Measurements from ENCODE around the gene THRB.
A peak's percentile ranks its signal among the peaks of the same experiment; 100 is the strongest.

Gene THRB

GRCh38 chr3:24240306-24240705, 254.3 kb downstream of the THRB start:
- ATAC-seq (no peak), DNase-seq (ENCODE audit: low spot score in 2 of 2) (no peak)
- Mint-ChIP-seq H3K9me3 (no peaks in the 10 kb centered on the region), H3K36me3 (no peaks in the 10 kb centered on the region), H3K4me3 (no peak overlapping the region), H3K27ac (no peak overlapping the region), H3K4me1 (peaks cover 2% of the 10 kb centered on the region)

DNA sequence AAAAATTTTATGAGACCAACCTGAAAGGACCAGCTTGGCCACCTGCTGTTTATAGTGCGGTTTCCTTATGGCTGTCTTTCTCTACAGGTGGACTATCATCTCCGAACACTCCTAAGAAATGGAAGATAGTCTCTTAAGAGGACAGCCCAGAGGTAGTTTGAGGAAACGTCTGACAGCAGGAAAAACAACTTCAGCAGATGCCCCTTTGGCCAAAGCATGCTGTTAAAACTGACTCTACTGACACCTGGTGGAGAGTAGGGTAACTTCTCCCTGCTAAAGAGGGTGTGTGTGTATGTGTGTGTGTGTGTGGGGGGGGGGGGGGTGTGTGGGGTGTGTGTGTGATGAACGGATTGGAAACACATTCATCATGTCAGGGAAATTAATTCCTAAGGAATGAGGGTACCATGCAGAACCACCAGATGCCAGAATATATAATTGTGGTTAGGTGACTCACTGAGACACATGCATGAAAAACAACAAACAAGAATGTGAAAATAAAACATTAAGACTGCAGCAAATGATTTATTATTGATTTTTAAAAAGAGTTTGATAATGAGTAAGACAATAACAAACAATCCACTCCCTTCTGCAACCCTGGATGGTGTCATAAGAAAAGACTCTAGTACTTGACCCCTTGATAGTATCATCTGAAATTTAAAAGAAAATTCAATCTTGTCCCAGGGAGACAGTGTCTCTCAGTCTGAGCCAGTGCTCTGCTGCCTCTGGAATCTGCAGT, 256.5 kb downstream of the THRB start:
- no peak overlapping the region for H3K4me3 Mint-ChIP-seq
- peaks cover 7% of the 10 kb centered on the region for H3K4me1 Mint-ChIP-seq
- no peaks in the 10 kb centered on the region for H3K9me3 Mint-ChIP-seq
- peak; percentile 66 for ATAC-seq
- peak; percentile 5 to 57 for DNase-seq (ENCODE audit: low spot score in 2 of 2)
- H3K36me3 Mint-ChIP-seq = no peaks in the 10 kb centered on the region
- H3K27ac Mint-ChIP-seq = no peak overlapping the region

DNA sequence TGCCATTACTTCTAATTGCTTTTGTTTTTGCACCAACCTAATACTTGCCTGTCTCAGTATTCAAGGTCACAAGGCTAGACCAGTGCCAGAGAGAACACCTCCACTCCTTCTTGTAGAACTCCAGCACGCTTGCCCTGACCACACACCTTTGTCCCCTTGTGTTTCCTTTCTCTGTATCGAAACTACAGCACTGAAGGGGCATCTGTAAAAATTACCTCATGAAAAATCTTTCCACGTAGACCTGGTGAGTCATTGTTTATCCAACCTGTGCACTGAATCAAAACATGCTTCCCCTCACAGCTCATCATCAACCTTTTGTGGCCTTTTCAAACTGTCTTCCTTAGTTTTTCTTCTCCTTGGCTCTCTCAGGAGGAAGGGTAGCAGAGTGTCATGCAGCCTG, 259.5 kb downstream of the THRB start:
- Mint-ChIP-seq H3K9me3 (no peaks in the 10 kb centered on the region), H3K27ac (no peak overlapping the region), H3K4me1 (peaks cover 7% of the 10 kb centered on the region), H3K4me3 (no peak overlapping the region), H3K36me3 (no peaks in the 10 kb centered on the region)
- ATAC-seq (no peak), DNase-seq (ENCODE audit: low spot score in 2 of 2) (no peak)

- ATAC-seq (no peak), DNase-seq (ENCODE audit: low spot score in 2 of 2) (no peak)
- H3K9me3 Mint-ChIP-seq = no peaks in the 10 kb centered on the region
- H3K4me1 Mint-ChIP-seq = peaks cover 7% of the 10 kb centered on the region
- no peaks in the 10 kb centered on the region for H3K36me3 Mint-ChIP-seq
- H3K4me3 Mint-ChIP-seq = no peak overlapping the region
- H3K27ac Mint-ChIP-seq = no peak overlapping the region
Observed at GRCh38 chr3:24232784-24233183, 261.9 kb downstream of the THRB start.

GRCh38 chr3:24229468-24230221, 265.0 kb downstream of the THRB start:
- H3K4me3 Mint-ChIP-seq = no peak overlapping the region
- no peak for DNase-seq (ENCODE audit: low spot score in 2 of 2)
- H3K27ac Mint-ChIP-seq = no peak overlapping the region
- H3K9me3 Mint-ChIP-seq = no peaks in the 10 kb centered on the region
- H3K4me1 Mint-ChIP-seq = no peaks in the 10 kb centered on the region
- H3K36me3 Mint-ChIP-seq = no peaks in the 10 kb centered on the region
- peak; percentile 18 for ATAC-seq

DNA sequence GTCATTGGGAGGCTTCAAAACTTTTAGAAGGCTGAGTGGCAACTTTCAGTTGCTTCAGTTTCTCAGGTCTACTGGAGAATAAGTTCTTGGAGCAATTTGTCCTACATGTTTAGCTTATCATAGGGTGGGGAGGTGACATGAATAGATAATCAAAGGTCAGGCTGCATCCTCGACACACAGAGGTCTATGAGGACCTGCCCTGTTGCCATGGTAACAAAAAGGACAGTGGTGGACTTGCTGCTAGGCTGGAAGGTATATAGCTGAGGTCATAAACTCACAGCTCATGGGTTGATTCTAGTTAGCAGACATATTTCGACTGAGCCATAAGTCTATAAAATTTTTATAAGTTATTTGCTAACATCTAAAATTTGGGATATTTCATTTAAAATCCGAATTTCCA, 267.0 kb downstream of the THRB start:
- ATAC-seq (no peak), DNase-seq (ENCODE audit: low spot score in 2 of 2) (no peak)
- H3K36me3 Mint-ChIP-seq = no peaks in the 10 kb centered on the region
- no peaks in the 10 kb centered on the region for H3K9me3 Mint-ChIP-seq
- H3K4me1 Mint-ChIP-seq = no peaks in the 10 kb centered on the region
- H3K4me3 Mint-ChIP-seq = no peak overlapping the region
- no peak overlapping the region for H3K27ac Mint-ChIP-seq

GRCh38 chr3:24226397-24226796, 268.3 kb downstream of the THRB start:
- Mint-ChIP-seq H3K27ac (no peak overlapping the region), H3K9me3 (no peaks in the 10 kb centered on the region), H3K4me1 (no peaks in the 10 kb centered on the region), H3K4me3 (no peak overlapping the region), H3K36me3 (no peaks in the 10 kb centered on the region)
- DNase-seq (ENCODE audit: low spot score in 2 of 2) = no peak
- ATAC-seq = no peak

- H3K27ac Mint-ChIP-seq = no peak overlapping the region
Observed at GRCh38 chr3:24225385-24225950, 269.2 kb downstream of the THRB start.

DNA sequence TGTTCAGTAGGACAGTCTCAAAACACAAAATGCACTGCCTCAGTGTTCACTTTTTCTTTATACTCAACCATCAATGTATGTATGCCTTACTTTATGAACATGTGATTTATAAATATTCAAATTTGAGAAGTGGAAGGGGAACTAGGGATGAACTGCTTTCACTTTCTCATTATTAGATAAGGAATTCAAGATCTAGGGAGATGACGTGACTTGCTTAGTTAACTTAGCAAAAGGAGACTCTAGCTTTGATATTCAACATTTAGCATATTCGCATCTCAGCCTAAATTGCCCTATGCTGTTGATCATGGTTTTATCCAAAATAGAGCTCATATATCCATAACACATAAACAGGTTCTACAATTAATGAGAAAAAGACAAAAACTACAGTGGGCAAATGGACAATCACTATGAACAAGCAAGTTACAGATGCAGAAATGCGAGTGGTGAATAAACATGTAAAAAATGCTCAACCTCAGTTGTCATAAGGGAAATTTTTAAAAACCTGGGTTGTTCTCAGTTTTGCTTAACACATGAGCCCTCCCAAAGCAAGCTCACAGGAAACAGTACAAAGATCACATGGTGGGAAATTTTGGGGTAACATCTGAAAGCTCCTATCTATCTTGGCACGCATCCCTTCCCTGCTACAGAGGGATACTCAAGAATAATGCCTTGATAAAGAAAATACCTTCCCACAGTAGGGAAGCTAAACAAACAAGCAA, 269.8 kb downstream of the THRB start:
- Mint-ChIP-seq H3K9me3 (no peaks in the 10 kb centered on the region), H3K27ac (no peak overlapping the region), H3K36me3 (no peaks in the 10 kb centered on the region), H3K4me1 (no peaks in the 10 kb centered on the region), H3K4me3 (no peak overlapping the region)
- no peak for ATAC-seq
- DNase-seq (ENCODE audit: low spot score in 2 of 2) = no peak

More at GRCh38 chr3:24225385-24225950, 269.2 kb downstream of the THRB start:
- Mint-ChIP-seq H3K4me3 (no peak overlapping the region), H3K4me1 (no peaks in the 10 kb centered on the region), H3K9me3 (no peaks in the 10 kb centered on the region), H3K36me3 (no peaks in the 10 kb centered on the region)
- ATAC-seq = no peak
- DNase-seq (ENCODE audit: low spot score in 2 of 2) = no peak

- no peak for DNase-seq (ENCODE audit: low spot score in 2 of 2)
- no peaks in the 10 kb centered on the region for H3K36me3 Mint-ChIP-seq
- H3K9me3 Mint-ChIP-seq = no peaks in the 10 kb centered on the region
- no peak overlapping the region for H3K4me3 Mint-ChIP-seq
- H3K27ac Mint-ChIP-seq = no peak overlapping the region
- ATAC-seq = no peak
- H3K4me1 Mint-ChIP-seq = no peaks in the 10 kb centered on the region
Observed at GRCh38 chr3:24222165-24222805, 272.4 kb downstream of the THRB start.

GRCh38 chr3:24220859-24221657, 273.6 kb downstream of the THRB start:
- Mint-ChIP-seq H3K4me1 (no peaks in the 10 kb centered on the region), H3K36me3 (no peaks in the 10 kb centered on the region), H3K27ac (no peak overlapping the region), H3K4me3 (no peak overlapping the region), H3K9me3 (no peaks in the 10 kb centered on the region)
- DNase-seq (ENCODE audit: low spot score in 2 of 2) (no peak), ATAC-seq (no peak)

- Mint-ChIP-seq H3K9me3 (no peaks in the 10 kb centered on the region), H3K27ac (no peak overlapping the region), H3K4me1 (no peaks in the 10 kb centered on the region), H3K4me3 (no peak overlapping the region), H3K36me3 (no peaks in the 10 kb centered on the region)
- ATAC-seq = no peak
- no peak for DNase-seq (ENCODE audit: low spot score in 2 of 2)
Observed at GRCh38 chr3:24215502-24215901, 279.1 kb downstream of the THRB start.

DNA sequence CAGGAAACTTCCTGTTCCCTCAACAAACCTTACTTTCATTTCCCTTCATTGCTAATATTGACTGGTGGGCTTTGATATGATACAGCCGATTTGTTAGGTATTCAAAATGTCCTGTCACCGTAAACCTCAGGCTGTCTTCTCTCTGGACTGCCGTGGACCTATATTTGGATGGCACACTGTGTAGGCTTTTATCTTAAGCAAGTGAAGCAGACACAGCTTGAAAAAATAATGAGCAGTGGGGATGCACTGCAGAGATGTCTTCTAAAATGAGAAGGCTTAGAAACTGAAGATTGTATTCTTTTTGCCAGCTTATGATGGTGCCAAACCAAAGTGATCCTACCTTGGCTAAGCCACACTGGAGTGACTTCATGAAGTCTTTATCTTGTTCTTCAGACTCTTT, 283.3 kb downstream of the THRB start:
- no peak overlapping the region for H3K27ac Mint-ChIP-seq
- no peak for ATAC-seq
- H3K4me1 Mint-ChIP-seq = no peaks in the 10 kb centered on the region
- no peak overlapping the region for H3K4me3 Mint-ChIP-seq
- DNase-seq (ENCODE audit: low spot score in 2 of 2) = no peak
- H3K9me3 Mint-ChIP-seq = peaks cover 2% of the 10 kb centered on the region
- no peaks in the 10 kb centered on the region for H3K36me3 Mint-ChIP-seq

DNA sequence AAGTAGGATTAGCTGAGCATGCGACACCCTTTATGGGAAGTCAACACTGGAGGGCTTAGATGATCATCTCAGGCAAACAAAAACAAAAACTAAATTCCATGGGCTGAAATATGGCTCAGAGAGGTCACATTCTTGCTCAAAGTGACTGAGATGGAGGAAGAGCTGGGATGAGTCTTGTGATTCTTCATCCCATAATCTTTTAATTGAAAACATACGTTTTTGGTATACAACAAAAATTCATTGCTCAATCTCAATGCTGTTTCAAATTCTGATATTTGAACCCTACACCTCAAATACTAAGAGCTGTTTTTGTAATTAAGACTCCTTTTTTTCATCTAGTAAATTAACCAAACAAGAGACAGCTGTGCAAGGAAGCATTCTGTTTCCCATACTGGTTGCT, 292.6 kb downstream of the THRB start:
- H3K4me1 Mint-ChIP-seq = no peaks in the 10 kb centered on the region
- DNase-seq (ENCODE audit: low spot score in 2 of 2) = no peak
- H3K9me3 Mint-ChIP-seq = peaks cover 7% of the 10 kb centered on the region
- H3K4me3 Mint-ChIP-seq = no peak overlapping the region
- no peak for ATAC-seq
- no peaks in the 10 kb centered on the region for H3K36me3 Mint-ChIP-seq
- no peak overlapping the region for H3K27ac Mint-ChIP-seq

All from stimulated activated effector memory CD8-positive, alpha-beta T cell treated with anti-CD3 and anti-CD28 coated beads, Interleukin-12 subunit alpha, Interleukin-12 subunit beta, amount 100 ng/mL, for 72 hours (primary cell).